ENCODE measurements around the gene NRGN. TPM values are rescaled to one million over a fixed set of nuclear protein-coding genes. Genes with fewer than 3 reads are reported as not detected.
A peak's percentile ranks its signal among the peaks of the same experiment; 100 is the strongest.

The NRGN gene
- total RNA-seq, 1 donor from 2014 or later, result 79.9 TPM

DNA sequence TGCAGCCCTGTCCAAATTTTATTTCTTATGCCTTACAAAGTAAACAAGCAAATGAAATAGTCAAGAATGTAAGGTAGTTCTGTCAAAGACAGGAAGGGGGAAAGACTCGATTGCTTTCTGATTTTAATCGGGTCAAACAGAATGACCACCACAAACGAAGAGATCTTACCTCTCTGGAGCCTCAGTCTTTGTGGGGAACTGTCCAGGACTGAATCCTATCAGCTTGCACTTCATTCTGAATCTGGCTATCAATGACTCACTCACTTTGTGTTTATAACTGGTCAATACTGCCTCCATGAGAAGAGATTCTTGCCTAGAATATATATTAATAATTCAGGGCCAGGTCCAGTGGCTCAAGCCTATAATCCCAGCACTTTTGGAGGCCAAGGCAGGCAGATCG is 43.3 kb downstream of the NRGN start:
- Histone ChIP-seq H3K4me1 (no peaks in the 10 kb centered on the region), H3K27ac (no peak overlapping the region), H3K4me3 (no peak overlapping the region), H3K9me3 (no peaks in the 10 kb centered on the region), H3K27me3 (no peaks in the 10 kb centered on the region), H3K36me3 (no peaks in the 10 kb centered on the region)
- ATAC-seq (no peak), DNase-seq (no peak)
- intact Hi-C loops (cut with DNase I), result no loop called here
- TF ChIP-seq, protein P1, sequence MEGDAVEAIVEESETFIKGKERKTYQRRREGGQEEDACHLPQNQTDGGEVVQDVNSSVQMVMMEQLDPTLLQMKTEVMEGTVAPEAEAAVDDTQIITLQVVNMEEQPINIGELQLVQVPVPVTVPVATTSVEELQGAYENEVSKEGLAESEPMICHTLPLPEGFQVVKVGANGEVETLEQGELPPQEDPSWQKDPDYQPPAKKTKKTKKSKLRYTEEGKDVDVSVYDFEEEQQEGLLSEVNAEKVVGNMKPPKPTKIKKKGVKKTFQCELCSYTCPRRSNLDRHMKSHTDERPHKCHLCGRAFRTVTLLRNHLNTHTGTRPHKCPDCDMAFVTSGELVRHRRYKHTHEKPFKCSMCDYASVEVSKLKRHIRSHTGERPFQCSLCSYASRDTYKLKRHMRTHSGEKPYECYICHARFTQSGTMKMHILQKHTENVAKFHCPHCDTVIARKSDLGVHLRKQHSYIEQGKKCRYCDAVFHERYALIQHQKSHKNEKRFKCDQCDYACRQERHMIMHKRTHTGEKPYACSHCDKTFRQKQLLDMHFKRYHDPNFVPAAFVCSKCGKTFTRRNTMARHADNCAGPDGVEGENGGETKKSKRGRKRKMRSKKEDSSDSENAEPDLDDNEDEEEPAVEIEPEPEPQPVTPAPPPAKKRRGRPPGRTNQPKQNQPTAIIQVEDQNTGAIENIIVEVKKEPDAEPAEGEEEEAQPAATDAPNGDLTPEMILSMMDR (IDR thresholded peaks at IDR 0.05), result no peak

DNA sequence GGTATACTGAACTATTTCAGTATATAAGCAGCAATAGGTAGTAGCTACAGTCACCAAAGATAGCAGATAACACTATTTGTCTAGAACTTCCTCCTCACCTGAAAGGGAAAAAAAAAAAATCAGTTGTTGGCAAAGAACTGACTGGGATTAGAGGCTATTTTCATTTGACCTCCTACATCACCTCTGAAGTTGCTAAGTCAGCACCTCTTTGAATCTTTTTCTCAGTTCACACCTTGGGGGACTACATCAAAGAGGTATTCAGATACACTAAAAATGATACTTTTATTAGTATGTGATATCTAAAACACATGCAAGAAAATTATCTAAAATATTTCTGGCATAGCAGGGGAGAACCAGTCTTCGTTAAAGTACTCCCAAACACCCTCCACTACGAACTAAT is 44.3 kb downstream of the NRGN start:
- TF ChIP-seq, protein P1 (IDR thresholded peaks at IDR 0.05), result no peak
- no peaks in the 10 kb centered on the region for H3K27me3 ChIP-seq
- H3K36me3 ChIP-seq, result no peaks in the 10 kb centered on the region
- H3K4me1 ChIP-seq, result no peaks in the 10 kb centered on the region
- intact Hi-C loops (cut with DNase I), result no loop called here
- no peaks in the 10 kb centered on the region for H3K9me3 ChIP-seq
- no peak overlapping the region for H3K4me3 ChIP-seq
- no peak overlapping the region for H3K27ac ChIP-seq
- DNase-seq (no peak), ATAC-seq (no peak)

DNA sequence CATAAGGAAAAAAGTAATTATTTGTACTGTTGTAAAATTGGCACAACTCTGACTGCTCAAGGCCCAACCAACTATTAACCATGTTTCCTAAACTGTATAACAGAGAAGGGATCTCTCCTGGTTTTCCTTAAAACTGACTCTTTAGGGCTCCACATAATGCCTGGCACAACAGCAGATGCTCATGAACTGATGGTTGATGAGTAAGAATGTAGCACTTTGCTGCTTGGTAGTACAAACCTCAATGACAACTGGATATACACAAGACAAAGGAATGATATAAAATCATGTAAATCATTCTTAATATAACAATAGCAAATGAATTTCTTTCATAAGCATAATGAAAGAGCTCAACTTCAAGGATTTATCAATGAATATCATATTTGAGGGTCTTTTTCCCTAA is 48.8 kb downstream of the NRGN start:
- Histone ChIP-seq H3K4me1 (no peaks in the 10 kb centered on the region), H3K36me3 (no peaks in the 10 kb centered on the region), H3K9me3 (no peaks in the 10 kb centered on the region), H3K27me3 (no peaks in the 10 kb centered on the region), H3K27ac (no peak overlapping the region), H3K4me3 (no peak overlapping the region)
- ATAC-seq, result no peak
- intact Hi-C loops (cut with DNase I), result no loop called here
- DNase-seq, result no peak
- TF ChIP-seq, protein P1 (IDR thresholded peaks at IDR 0.05), result no peak

DNA sequence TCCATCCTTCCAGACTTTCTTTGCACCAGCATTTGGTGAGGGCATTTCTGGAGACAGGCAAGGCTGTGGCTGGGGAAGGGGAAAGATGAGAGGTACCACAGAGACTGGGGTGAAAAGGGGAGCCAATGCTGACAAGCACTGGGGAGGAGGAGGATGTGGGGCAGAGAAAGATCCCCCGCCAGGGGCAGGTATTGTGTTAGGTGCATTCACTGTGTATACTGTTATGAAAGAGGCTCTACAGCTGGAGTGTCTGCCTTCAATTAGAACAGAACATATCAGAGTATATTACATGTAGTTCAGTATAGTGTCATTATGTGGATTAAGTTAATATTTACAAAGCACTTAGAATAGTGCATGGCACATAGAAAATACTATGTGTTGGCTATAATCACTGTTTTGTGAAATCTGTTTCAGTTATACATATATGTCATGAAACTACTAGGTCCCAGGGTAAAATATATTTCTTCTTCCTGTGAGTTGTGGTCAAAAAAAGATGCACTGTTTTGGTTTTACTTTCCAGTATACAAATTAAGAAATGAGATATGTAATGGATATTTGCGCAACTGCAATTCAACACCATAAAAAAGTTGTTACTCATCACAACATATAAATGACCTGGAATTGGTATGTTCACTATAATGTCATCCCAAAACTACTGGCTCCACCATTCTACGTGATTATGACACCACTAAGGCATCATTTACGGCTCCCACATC is 52.0 kb downstream of the NRGN start:
- Histone ChIP-seq H3K27me3 (no peaks in the 10 kb centered on the region), H3K9me3 (no peaks in the 10 kb centered on the region), H3K4me3 (no peak overlapping the region), H3K4me1 (peaks cover 6% of the 10 kb centered on the region), H3K36me3 (no peaks in the 10 kb centered on the region), H3K27ac (no peak overlapping the region)
- TF ChIP-seq, protein P1 (IDR thresholded peaks at IDR 0.05), result no peak
- DNase-seq, result no peak
- ATAC-seq, result peak; percentile 28
- intact Hi-C loops (cut with DNase I), result no loop called here

DNA sequence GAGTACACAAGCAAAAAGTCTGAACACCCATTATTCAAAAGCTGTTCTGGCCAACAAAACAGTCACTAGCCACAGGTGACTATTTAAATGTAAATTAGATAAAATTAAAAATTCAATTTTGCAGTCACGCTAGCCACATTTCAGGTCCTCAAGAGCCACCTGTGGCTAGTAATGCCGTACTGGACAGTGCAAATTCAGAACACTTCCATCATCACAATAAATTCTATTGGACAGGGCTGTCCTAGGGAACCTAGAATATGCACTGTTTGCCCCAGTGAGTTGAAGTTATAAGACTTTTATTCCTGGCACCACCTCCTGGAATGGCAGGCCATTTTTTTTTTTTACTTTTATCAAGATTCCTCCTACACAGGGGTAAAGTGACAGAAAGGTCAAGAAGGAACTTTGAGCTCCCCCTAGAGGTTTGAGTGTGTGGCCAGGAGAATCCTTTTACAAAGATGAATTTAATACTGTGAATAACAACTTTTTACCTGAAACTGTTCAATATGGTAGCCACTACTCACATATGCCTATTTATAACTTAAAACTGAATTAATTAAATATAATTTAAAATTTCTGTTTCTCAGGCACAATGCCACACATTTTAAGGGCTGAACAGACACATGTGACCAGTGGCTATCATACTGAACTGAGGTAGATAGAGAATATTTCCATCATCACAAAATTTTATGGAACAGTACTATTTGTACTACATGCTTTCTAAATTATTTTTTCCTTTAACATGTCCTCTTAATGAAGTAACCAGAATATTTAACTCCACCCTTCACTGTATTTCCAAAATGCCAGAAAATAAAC is 53.9 kb downstream of the NRGN start:
- TF ChIP-seq, protein P1 (IDR thresholded peaks at IDR 0.05), result peak; percentile 70
- Histone ChIP-seq H3K4me1 (peaks cover 10% of the 10 kb centered on the region), H3K36me3 (no peaks in the 10 kb centered on the region), H3K27ac (no peak overlapping the region), H3K4me3 (no peak overlapping the region), H3K9me3 (no peaks in the 10 kb centered on the region), H3K27me3 (no peaks in the 10 kb centered on the region)
- DNase-seq, result no peak
- ATAC-seq, result peak; percentile 89
- intact Hi-C loops (cut with DNase I), result no loop called here
